A549 treated with CpdA at 1 μM for 4 hours (cell line): Measurements from ENCODE around the gene MLH1. TPM values are rescaled to one million over a fixed set of nuclear protein-coding genes. Genes with fewer than 3 reads are reported as not detected.

ENCODE experiments used
- total RNA-seq: library from RNA; stranded (reverse); fragments of 200-300 nt; extraction: Qiagen RNA extraction; gene quantifications from 5 replicates; pipeline ENCODE4 v1.2.3, GENCODE V29; 2022; ENCODE audit warnings: low read depth

Gene MLH1
- 32.5 to 39.1 TPM (median 32.9 TPM) in 5 replicates for total RNA-seq

GRCh38 chr3:36993326-36994283 lies at the start of gene MLH1:
Gene MLH1, plus strand, starts transcription at chr3:36993518. Its CDS starts 30 bp downstream, at chr3:36993548.

GRCh38 chr3:36944641-36945270 lies 48.6 kb upstream of the MLH1 start, which contains the start of gene TRANK1:
Gene TRANK1, minus strand, starts transcription at chr3:36945054. Its CDS starts 245 bp downstream, at chr3:36944809.

GRCh38 chr3:36992806-36993325 lies 452 bp upstream of the MLH1 start, which contains the start of gene EPM2AIP1:
Gene EPM2AIP1, minus strand, starts transcription at chr3:36993131. Its CDS starts 54 bp downstream, at chr3:36993077.

Other genes starting within 250 kb of the MLH1 start
- gene DCLK3, start 229.0 kb upstream of the MLH1 start, total RNA-seq = not detected in 5 replicates
- 1.5 to 3.1 TPM (median 1.7 TPM) in 5 replicates for gene TRANK1, start 48.5 kb upstream of the MLH1 start, total RNA-seq
- gene EPM2AIP1, start 387 bp upstream of the MLH1 start, total RNA-seq = 4.9 to 7.4 TPM (median 5.9 TPM) in 5 replicates
- gene LRRFIP2, start 181.1 kb downstream of the MLH1 start, total RNA-seq = 49.8 to 61.0 TPM (median 54.8 TPM) in 5 replicates
- 32.3 to 38.3 TPM (median 33.6 TPM) in 5 replicates for gene GOLGA4, start 249.8 kb downstream of the MLH1 start, total RNA-seq